NCI-H2081 treated with DMSO at 0.1 percent for 48 hours (cell line): Measurements from ENCODE around the gene MUC13.
"Not testable (repeated sequence)": the region's sequence is repeated elsewhere in the genome, so short reads cannot be mapped to it uniquely, and the experiment has no call there.

Source experiments
- DNase-seq: peaks from one replicate; lab custom pipeline; 2025; lab: John Stamatoyannopoulos, UW

Gene MUC13

DNA sequence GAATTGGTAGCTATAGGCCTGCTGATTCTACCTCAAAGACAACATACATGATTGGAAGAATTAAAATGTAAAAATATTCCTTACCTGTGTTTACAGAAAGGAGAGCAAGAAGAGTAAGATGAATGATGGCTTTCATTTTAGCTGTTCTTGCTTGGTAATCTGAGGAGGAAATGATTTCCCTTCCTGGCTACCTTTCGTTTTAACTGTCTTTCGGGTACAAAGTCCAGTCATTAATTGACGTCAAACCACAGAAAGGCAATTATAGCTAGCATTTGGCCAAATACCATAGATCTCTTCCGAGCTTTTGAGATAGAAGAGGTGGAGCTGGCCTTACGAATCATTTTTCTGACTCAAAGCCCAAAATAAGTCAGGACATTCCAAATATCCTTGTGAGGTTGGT, at the start of gene MUC13:
Gene MUC13 (minus strand): TSS at position 175 of the 400 bp plus-strand sequence. CDS start 39 bp downstream, at position 136.
- no peak for DNase-seq

GRCh38 chr3:124982855-124983254, 48.3 kb upstream of the MUC13 start:
- DNase-seq, result no peak

DNA sequence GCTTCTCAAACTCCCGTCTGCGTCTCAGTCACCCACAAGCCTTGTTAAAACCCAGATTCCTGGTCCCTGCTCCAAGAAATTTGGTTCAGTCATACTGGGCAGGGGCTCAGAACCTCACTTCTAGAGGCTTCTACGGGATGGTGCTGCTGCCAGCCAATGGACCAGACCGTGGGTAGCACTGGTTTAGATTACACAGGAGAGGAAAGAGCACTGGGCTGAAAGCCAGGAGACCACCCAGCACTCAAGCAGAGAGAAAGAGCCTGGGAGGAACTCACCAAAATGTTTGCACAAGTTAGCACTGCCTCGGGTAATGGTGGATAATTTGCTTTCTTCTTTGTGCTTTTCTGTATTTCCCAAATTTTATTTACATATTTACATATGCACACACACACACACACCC, 46.9 kb upstream of the MUC13 start:
- no peak for DNase-seq

DNA sequence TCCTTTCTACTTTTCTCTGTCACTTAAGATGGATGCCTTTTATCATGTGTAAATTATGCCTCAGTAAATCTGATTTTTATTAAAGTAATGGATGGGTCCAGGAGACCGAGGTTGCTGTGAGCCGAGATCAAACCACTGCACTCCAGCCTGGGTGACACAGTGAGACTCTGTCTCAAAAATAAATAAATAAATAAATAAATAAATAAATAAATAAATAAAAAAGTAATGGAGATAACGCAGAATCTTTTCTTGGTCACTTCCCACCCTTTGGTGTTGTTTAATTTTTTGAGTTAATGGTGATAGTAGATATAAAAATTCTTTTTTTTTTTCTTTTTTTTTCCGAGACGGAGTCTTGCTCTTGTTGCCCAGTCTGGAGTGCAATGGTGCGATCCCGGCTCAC, 44.1 kb upstream of the MUC13 start:
- no peak for DNase-seq

DNA sequence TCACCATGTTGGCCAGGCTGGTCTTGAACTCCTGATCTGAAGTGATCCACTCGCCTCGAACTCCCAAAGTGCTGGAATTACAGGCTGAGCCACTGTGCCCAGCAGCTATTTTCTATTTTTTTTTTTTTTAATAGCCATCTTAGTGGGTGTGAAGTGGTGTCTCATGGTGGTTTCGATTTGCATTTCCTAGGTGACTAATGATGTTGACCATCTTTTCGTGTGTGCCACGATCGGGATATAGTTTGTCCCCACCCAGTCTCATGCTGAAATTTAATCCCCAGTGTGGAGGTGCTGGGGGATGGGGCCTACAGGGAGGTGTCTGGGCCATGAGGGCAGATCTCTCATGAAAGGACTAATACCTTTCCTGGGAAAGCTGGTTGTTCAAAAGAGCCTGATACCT, 41.8 kb upstream of the MUC13 start:
- no peak for DNase-seq

DNA sequence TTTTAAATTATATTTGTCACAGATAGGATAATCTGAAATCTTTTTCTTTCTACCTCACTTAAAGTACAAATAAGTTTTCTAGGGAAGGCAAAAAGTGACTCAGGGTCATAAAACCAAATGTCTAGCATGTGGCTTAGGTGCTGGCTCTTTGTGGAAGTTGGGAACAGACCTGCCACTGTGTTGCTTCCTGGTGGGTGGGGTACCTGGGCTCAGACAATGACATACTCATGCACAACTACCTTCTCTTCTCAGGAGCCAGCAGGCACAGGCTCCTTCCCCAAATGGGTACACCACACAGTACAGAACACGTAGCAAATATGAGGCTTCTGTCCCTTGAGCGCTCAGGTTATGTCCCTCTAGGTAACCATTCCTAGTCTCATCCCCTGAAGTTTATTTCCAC, 40.1 kb upstream of the MUC13 start:
- DNase-seq, result no peak

- no peak for DNase-seq
Observed at GRCh38 chr3:124973290-124973689, 38.7 kb upstream of the MUC13 start.

DNA sequence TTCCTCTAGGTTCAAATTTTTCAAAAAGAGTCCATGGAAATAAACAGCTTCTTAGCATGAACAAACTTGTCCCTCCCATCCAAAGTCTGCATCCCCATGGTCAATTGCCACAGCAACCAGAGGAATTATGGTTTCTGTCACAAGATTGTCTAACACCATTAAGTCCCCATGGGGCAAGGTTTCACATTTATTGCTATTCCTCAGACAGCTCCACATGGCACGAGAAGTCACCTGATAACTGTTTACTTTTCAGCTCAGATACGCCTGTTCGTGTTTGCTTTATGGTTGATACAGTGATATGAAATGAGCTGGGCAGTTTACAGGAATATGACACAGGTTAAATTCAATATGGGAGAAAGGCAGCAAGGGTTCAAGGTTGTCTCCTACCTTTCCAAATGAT, 37.9 kb upstream of the MUC13 start:
- DNase-seq, result peak; percentile 53

DNA sequence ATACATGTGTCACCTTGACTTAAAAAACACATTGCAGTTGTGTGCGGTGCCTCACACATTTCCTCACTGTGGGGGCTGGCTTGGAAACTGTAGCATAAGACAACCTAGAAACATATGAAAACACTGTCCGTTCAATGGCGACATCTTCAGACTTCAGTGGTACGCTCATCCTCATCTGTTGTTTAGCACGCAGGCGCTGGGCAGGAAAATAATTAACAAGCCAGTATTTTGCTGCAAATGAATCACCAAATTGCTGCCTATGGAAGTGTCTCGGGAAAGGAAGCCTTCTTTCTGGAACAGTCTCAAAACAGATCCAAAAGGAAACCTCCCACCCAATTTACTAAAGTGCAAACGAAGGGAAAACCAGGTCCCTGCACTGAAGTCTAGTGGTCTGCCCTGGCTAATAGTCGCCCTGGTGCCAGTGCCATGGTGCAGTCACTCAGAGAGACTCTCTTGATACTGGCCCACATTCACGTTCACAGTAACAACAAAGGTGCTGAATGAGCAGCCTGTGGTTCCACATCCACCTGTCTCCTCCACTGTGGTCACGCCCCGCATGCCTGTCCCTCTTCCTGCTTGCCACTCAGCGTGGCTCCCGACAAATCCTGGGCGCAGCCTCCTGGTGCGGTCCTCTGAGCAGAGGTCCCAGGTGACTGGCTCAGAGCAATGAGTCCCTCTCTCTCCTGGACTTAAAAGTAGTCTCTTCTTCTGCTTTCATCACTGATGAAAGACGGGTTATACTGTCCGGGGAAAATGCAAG, 35.6 kb upstream of the MUC13 start:
- no peak for DNase-seq

DNA sequence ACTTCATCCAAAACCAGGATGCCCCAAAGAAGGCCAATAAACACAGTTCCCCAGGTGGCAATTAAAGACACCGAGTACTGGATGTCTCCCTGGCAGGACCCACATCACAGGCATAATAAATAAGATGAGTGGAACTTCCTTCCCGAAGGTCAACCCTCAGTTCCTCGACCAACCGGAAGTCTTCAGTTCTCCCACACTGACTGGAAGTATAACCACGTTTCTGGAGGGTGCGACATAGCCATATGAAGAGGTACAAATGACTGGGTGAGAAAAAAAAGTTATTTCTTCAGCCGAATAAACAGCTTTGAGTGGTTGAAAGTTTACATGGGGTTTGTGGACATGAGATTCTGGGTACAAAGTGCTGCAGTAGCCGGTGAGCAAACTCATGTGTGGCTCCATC, 34.6 kb upstream of the MUC13 start:
- no peak for DNase-seq

DNA sequence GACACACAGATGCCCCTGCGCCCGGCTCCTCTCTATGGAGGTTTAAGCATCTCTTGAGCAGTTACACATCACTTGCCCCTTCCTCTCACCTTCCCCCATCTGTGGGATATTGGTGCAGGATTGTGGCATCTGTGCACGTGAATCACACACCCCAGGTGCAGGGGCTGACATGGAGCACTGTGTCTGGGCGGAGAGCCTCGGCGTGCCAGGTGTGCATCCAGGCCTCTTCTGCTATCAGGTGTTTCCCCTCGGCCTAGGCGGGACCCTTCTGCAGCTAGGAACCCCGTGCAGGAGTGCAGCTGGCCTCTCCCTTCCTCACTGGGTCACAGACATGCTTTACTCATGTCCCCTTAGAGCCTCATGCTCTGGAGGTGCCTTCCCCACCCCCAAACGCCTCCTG, 33.4 kb upstream of the MUC13 start:
- no peak for DNase-seq

DNA sequence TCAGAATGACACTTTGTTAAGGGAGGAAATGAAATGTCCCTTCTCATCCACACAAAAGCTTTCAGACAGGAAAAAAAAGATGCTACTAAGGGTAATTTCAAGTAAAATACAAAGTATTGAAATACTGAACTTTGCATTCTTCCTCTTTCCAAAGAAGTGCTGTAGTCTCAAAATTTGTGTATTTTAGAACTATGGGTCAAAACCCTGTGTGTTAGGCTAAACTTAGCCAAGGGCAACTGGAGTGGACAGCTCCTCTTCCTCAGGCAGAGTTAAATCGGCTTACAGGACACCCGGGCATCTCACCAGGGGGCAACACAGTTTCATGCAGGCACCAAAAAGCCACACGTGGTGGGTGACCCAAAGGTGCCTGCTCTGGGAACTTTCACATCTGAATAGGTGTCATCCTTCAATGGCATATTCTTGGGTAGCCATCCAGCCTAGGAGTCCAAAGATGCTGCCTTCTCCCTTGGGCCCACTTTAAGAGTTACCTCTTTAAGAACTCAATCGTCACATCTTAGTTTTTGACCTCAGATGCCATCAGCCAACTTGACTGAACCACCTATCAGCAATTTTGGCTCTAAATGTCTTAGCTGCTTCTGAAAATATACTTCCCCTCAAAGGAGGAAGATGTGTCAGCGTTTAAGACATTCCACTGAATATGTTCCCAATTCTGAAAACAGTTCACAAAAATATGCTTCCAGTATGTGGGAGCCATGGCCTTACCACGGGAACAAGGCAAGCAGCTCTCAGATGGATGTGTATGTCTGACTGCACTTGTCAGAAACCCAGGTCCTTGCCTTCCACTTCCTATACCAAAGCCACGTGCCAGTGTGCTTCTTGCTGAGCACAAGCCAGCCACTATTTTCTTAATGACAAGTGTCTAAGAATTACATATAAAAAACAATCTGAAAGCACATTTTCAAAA, 32.2 kb upstream of the MUC13 start:
- no peak for DNase-seq

DNA sequence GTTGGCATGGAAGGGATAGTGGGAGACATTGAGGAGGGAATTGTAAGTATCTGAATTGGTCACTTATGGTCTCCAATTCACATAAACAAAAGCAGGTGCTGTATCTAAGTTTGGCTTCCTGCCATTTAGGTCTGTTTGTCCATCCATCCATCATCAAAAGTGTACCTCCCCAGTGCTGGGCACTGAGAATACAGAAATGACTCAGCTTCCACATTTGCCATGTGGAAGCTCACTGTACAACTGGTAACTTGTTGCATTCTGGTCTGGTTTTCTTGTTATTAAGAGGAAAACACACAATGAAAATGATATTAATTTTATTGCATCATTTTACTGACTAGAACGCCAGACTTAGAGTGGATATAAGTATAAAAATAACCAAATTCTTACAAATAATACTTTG, 30.9 kb upstream of the MUC13 start:
- DNase-seq, result peak; percentile 77

DNA sequence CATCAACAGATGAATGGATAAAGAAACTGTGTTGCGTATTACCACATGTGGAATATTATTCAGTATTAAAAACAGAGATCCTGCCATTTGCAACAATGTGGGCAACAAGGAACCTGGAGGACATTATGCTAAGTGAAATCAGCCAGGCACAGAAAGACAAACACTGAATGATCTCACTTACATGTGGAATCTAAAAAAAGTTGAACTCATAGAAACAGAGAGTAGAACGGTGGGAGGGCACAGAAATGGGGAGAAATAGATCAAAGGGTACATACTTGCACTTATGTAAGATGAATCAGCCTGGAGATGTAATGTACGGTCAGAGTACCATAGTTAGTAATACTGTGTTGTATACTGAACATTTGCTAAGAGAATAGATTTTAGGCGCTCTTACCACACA, 29.8 kb upstream of the MUC13 start:
- DNase-seq, result no peak

- DNase-seq, result no peak
Observed at GRCh38 chr3:124963755-124964154, 29.2 kb upstream of the MUC13 start.

- no peak for DNase-seq
Observed at GRCh38 chr3:124962403-124962940, 27.9 kb upstream of the MUC13 start.

- DNase-seq, result no peak
Observed at GRCh38 chr3:124960698-124961097, 26.1 kb upstream of the MUC13 start.

DNA sequence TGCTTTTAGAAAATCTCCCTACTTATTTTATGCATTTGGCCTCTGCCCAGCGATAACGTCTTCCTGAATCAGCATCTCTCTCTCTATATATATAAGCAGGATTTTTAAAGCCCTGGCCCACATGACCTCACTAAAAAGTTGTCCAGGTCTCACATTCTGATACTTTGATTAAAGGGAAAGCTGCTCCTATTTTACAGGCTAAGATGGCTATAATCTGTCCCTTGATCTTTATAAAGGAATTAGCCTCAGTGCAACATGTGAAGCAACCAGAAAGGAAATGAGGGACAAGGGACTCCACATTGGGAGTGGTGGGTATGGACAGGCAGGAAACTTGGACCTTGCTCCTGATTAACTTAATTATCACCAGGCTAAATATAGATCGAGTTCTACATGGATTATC, 25.6 kb upstream of the MUC13 start:
- no peak for DNase-seq

DNA sequence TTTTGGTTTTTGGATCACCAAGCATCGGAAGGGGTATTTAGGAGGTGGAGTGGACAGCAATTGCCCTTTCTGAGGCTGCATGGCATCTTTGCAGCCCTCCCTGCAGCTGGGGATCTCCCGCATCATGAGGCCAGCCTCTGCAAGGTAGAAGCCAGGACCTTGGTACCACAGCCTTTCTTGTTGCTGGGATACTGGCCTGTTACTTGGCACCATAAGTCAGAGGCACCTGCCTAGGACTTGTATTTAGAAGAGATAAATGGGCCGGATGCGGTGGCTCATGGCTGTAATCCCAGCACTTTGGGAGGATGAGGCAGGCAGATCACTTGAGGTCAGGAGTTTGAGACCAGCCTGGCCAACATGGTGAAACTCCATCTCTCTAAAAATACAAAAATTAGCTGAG, 23.4 kb upstream of the MUC13 start:
- not testable (repeated sequence) for DNase-seq

GRCh38 chr3:124952282-124952855, 17.8 kb upstream of the MUC13 start:
- peak; percentile 69 for DNase-seq

DNA sequence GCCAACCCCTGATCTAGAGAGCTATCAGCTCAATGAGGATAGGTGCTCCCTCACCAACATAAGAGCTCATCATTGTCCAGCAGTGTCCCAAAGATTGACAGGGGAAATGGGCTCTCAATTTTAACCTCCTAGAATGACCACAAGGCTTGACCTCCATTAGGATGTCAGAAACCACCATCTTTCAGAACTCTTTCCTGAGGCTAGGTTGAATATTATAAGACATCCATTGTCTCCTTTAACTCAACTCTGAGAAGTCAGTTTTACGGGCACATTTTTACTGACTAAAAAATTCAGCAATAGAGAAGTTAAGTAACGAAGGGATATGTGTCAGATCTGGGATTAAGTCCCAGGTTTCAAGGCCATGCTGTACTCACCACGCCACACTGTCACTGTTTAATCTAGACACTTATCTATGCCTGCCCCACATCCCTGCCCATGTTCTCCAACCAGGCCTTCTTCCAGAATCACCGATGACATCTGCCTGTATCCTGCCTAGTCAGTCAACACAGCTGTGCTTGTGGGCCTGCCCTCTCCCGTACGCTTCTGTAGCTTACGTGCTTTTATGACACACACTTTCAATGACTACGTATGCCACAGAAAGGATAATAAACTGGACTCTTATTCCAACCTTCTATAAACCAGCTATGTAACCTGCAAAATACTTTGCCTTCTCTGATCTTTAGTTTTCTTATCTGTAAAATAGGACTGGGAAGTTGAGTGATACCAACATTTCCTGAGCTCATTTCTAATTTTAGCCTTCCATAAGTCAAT, 17.1 kb upstream of the MUC13 start:
- peak; percentile 67 for DNase-seq

DNA sequence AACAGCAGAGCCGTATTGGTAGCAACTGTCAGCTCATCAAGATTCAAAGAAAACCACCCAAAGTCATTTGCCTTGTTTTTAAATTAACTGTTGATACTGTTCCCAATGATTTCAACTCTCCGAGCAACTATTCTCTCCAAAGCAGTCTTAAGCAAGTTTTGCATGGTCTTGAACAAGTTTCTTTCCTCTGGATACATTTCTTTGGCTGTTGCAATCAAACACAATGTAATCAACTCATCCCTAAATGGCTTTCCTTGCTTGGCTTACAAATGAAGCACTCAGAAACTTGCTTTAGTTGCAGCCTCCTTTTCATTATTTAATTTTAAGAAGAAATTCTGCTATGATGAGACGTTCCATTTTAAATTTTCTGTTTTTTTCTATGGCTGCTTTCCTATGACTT, 15.5 kb upstream of the MUC13 start:
- DNase-seq, result no peak
